Parathyroid adenoma (tissue), 2 donors: ENCODE measurements around the gene ZC3H6.

Experiments used
- H2AFZ ChIP-seq: fragments of 300-600 bp; sonication (generic); one replicate; pipeline ENCODE4 v1.7.0; 2017; ENCODE audit warnings: antibody characterized with exemption, mild to moderate bottlenecking
- H3K27ac ChIP-seq: fragments of 300-600 bp; sonication (generic); one replicate; pipeline ENCODE4 v1.7.0; 2017
- H3K27me3 ChIP-seq: fragments of 300-600 bp; sonication (generic); one replicate; pipeline ENCODE4 v1.7.0; 2017; ENCODE audit warnings: low read length; ENCODE audit not compliant: control insufficient read depth, insufficient read depth
- H3K36me3 ChIP-seq: fragments of 300-600 bp; sonication (generic); one replicate; pipeline ENCODE4 v1.7.0; 2017; ENCODE audit warnings: low read length; ENCODE audit not compliant: control insufficient read depth, insufficient read depth
- H3K4me1 ChIP-seq: fragments of 300-600 bp; sonication (generic); one replicate; pipeline ENCODE4 v1.7.0; 2017; ENCODE audit warnings: control low read depth
- H3K4me2 ChIP-seq: fragments of 300-600 bp; sonication (generic); one replicate; pipeline ENCODE4 v1.7.0; 2017; ENCODE audit warnings: low read length
- H3K4me3 ChIP-seq: fragments of 300-600 bp; sonication (generic); one replicate; pipeline ENCODE4 v1.7.0; 2017; ENCODE audit warnings: low read depth, low read length
- H3K79me2 ChIP-seq: fragments of 300-600 bp; sonication (generic); one replicate; pipeline ENCODE4 v1.7.0; 2017; ENCODE audit warnings: control low read depth
- H3K9ac ChIP-seq: fragments of 300-600 bp; sonication (generic); one replicate; pipeline ENCODE4 v1.7.0; 2017; ENCODE audit warnings: mild to moderate bottlenecking
- H3K9me3 ChIP-seq: fragments of 300-600 bp; sonication (generic); one replicate; pipeline ENCODE4 v1.7.0; 2017; ENCODE audit warnings: low read length; ENCODE audit not compliant: control insufficient read depth
- CTCF ChIP-seq: fragments of 300-600 bp; sonication (generic); IDR thresholded peaks from one replicate; pipeline ENCODE4 v1.7.0; 2017; ENCODE audit warnings: antibody characterized with exemption, mild to moderate bottlenecking
- donor health status: primary hyperparathyroidism.

The ZC3H6 gene

GRCh38 chr2:112317303-112318158, 42.1 kb downstream of the ZC3H6 start:
- H3K36me3 ChIP-seq, result no peaks in the 10 kb centered on the region
- no peak overlapping the region for H3K4me3 ChIP-seq
- no peak overlapping the region for H3K27ac ChIP-seq
- no peaks in the 10 kb centered on the region for H3K27me3 ChIP-seq
- no peak for TF ChIP-seq CTCF
- H3K4me2 ChIP-seq, result no peak overlapping the region
- H2AFZ ChIP-seq, result no peak overlapping the region
- no peaks in the 10 kb centered on the region for H3K79me2 ChIP-seq
- H3K9ac ChIP-seq, result no peak overlapping the region
- H3K9me3 ChIP-seq, result no peaks in the 10 kb centered on the region
- H3K4me1 ChIP-seq, result no peaks in the 10 kb centered on the region

DNA sequence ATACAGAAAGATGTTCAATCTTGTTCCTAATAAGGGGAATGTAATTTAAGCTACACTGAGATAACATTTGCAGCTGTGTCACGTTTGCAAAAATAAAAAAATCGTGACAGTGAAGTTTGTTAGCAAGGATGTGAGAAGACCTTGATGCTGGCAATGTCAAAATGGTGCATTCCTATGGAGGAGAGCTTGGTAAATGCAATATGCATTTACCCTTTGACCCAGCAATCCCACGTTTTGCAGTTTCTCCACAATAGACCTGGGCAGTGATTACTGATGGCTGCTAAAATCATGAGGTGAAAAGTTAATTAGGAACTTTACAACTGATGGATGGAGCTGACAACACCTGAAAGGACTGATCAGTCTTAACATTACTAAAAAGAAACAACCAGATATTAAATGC, 43.1 kb downstream of the ZC3H6 start:
- Histone ChIP-seq H2AFZ (no peak overlapping the region), H3K36me3 (no peaks in the 10 kb centered on the region), H3K4me1 (no peaks in the 10 kb centered on the region), H3K9ac (no peak overlapping the region), H3K4me3 (no peak overlapping the region), H3K27ac (no peak overlapping the region), H3K4me2 (no peak overlapping the region), H3K79me2 (no peaks in the 10 kb centered on the region), H3K27me3 (no peaks in the 10 kb centered on the region), H3K9me3 (no peaks in the 10 kb centered on the region)
- TF ChIP-seq CTCF, result no peak

GRCh38 chr2:112321375-112322320, 46.3 kb downstream of the ZC3H6 start:
- H3K9me3 ChIP-seq, result no peaks in the 10 kb centered on the region
- H3K4me2 ChIP-seq, result no peak overlapping the region
- no peaks in the 10 kb centered on the region for H3K79me2 ChIP-seq
- no peak overlapping the region for H3K9ac ChIP-seq
- H3K4me1 ChIP-seq, result no peaks in the 10 kb centered on the region
- H2AFZ ChIP-seq, result no peak overlapping the region
- TF ChIP-seq CTCF, result no peak
- H3K27me3 ChIP-seq, result no peaks in the 10 kb centered on the region
- H3K36me3 ChIP-seq, result no peaks in the 10 kb centered on the region
- H3K4me3 ChIP-seq, result no peak overlapping the region
- no peak overlapping the region for H3K27ac ChIP-seq

DNA sequence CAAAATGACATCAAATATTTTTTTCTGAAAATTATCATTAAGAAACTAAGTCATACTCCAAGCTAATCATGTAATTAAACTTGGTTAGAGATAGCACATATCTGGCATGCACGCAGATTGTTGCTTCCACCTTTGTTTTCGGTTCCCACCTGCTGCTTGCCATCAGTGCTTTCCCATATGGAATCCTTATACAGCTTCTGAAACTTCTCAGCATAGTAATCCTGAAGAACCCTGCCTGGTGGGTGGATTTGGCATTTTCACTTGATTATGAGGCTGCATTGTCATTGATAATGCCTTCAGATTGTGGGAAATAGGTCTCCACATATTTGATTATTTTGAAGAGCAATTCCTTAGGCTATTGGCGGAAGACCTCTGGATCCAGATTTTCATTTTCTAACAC, 47.5 kb downstream of the ZC3H6 start:
- no peak overlapping the region for H3K4me2 ChIP-seq
- no peaks in the 10 kb centered on the region for H3K9me3 ChIP-seq
- H3K27ac ChIP-seq, result no peak overlapping the region
- no peaks in the 10 kb centered on the region for H3K4me1 ChIP-seq
- no peaks in the 10 kb centered on the region for H3K79me2 ChIP-seq
- no peaks in the 10 kb centered on the region for H3K27me3 ChIP-seq
- no peaks in the 10 kb centered on the region for H3K36me3 ChIP-seq
- H3K4me3 ChIP-seq, result no peak overlapping the region
- no peak overlapping the region for H3K9ac ChIP-seq
- TF ChIP-seq CTCF, result no peak
- no peak overlapping the region for H2AFZ ChIP-seq
